Measurements from ENCODE around the gene MAML2. TPM values are rescaled to one million over a fixed set of nuclear protein-coding genes. Genes with fewer than 3 reads are reported as not detected.

MAML2 gene
- total and polyA plus RNA-seq, 8 donors, result 1.3 to 22.8 (median 12.1) TPM

GRCh38 chr11:96109331-96110030, 233.5 kb downstream of the MAML2 start:
- no peak for DNase-seq
- intact Hi-C loops (cut with DNase I; ENCODE audit: low total_unique reads), result no loop called here
- H3K27ac ChIP-seq, result no peak overlapping the region
- no peaks in the 10 kb centered on the region for H3K9me3 ChIP-seq
- H3K4me1 ChIP-seq, result peaks cover 0 to 39% (median 11%) of the 10 kb centered on the region in 4 donors
- H3K36me3 ChIP-seq, result no peaks in the 10 kb centered on the region
- H3K27me3 ChIP-seq, result no peaks in the 10 kb centered on the region
- TF ChIP-seq POLR2A (IDR thresholded peaks at IDR 0.05) (no peak), EP300 (IDR thresholded peaks at IDR 0.05) (no peak), POLR2AphosphoS5 (IDR thresholded peaks at IDR 0.05) (no peak), CTCF (IDR thresholded peaks at IDR 0.05) (no peak)
- 83 to 90% (median 86%) methylated on average over 5 of the region's 5 CpGs for WGBS, 5 donors
- H3K4me3 ChIP-seq, result no peak overlapping the region

- Histone ChIP-seq H3K4me1 (peaks cover 0 to 18% (median 7%) of the 10 kb centered on the region in 4 donors), H3K4me3 (no peak overlapping the region), H3K27me3 (no peaks in the 10 kb centered on the region), H3K9me3 (no peaks in the 10 kb centered on the region), H3K27ac (no peak overlapping the region), H3K36me3 (no peaks in the 10 kb centered on the region)
- intact Hi-C loops (cut with DNase I; ENCODE audit: low total_unique reads), result no loop called here
- WGBS, 5 donors, result 88 to 96% (median 92%) methylated on average over 5 of the region's 5 CpGs
- DNase-seq, result no peak
- TF ChIP-seq POLR2AphosphoS5 (IDR thresholded peaks at IDR 0.05) (no peak), CTCF (IDR thresholded peaks at IDR 0.05) (no peak), EP300 (IDR thresholded peaks at IDR 0.05) (no peak), POLR2A (IDR thresholded peaks at IDR 0.05) (no peak)
Observed at GRCh38 chr11:96107143-96107824, 235.7 kb downstream of the MAML2 start.

GRCh38 chr11:96106645-96107044, 236.3 kb downstream of the MAML2 start:
- DNase-seq, result no peak
- intact Hi-C loops (cut with DNase I; ENCODE audit: low total_unique reads), result no loop called here
- TF ChIP-seq CTCF (IDR thresholded peaks at IDR 0.05) (no peak), EP300 (IDR thresholded peaks at IDR 0.05) (no peak)
- Histone ChIP-seq H3K27ac (no peak overlapping the region), H3K27me3 (no peaks in the 10 kb centered on the region), H3K4me1 (peaks cover 0 to 16% (median 7%) of the 10 kb centered on the region in 4 donors), H3K36me3 (no peaks in the 10 kb centered on the region), H3K4me3 (no peak overlapping the region), H3K9me3 (no peaks in the 10 kb centered on the region)
- 75 to 93% (median 89%) methylated on average over 3 of the region's 3 CpGs for WGBS, 5 donors

GRCh38 chr11:96105944-96106343, 237.1 kb downstream of the MAML2 start:
- no peaks in the 10 kb centered on the region for H3K36me3 ChIP-seq
- no peak overlapping the region for H3K27ac ChIP-seq
- TF ChIP-seq POLR2AphosphoS5 (IDR thresholded peaks at IDR 0.05) (no peak), EP300 (IDR thresholded peaks at IDR 0.05) (no peak), CTCF (IDR thresholded peaks at IDR 0.05) (no peak), POLR2A (IDR thresholded peaks at IDR 0.05) (no peak)
- H3K27me3 ChIP-seq, result no peaks in the 10 kb centered on the region
- 48 to 60% (median 56%) methylated on average over 1 of the region's 1 CpG for WGBS, 5 donors
- no peak for DNase-seq
- peaks cover 0 to 16% (median 7%) of the 10 kb centered on the region in 4 donors for H3K4me1 ChIP-seq
- H3K4me3 ChIP-seq, result no peak overlapping the region
- intact Hi-C loops (cut with DNase I; ENCODE audit: low total_unique reads), result no loop called here
- H3K9me3 ChIP-seq, result no peaks in the 10 kb centered on the region

Data from stomach (tissue), 9 donors.